DND-41 (cell line): ENCODE results near the gene UBLCP1.

Source experiments
- ATAC-seq: fragments of 200-7000 bp; cut with Tn5 transposase; 3 replicates; pipeline ENCODE4 v1.9.1; 2021; ENCODE audit warnings: low read depth; ENCODE audit not compliant: insufficient read depth
- DNase-seq: peaks from one replicate; pipeline ENCODE4 v3.0.0-alpha.2; 2020
- H2AFZ ChIP-seq: 2 replicates; pipeline ENCODE4 v1.6.0; 2012; ENCODE audit warnings: low read depth, low read length
- H3K27ac ChIP-seq: 2 replicates; pipeline ENCODE4 v1.5.1; 2012; ENCODE audit warnings: low read length, inconsistent platforms
- H3K27me3 ChIP-seq: fragments of 200-600 bp; sonication (generic); 2 replicates; pipeline ENCODE4 v1.6.0; 2012; ENCODE audit warnings: low read length, mild to moderate bottlenecking, inconsistent platforms; ENCODE audit not compliant: insufficient read depth, poor library complexity
- H3K36me3 ChIP-seq: 2 replicates; pipeline ENCODE4 v1.5.1; 2012; ENCODE audit warnings: low read length, inconsistent platforms; ENCODE audit not compliant: insufficient read depth
- H3K4me1 ChIP-seq: 2 replicates; pipeline ENCODE4 v1.5.1; 2012; ENCODE audit warnings: mild to moderate bottlenecking, low read length; ENCODE audit not compliant: insufficient read depth
- H3K4me2 ChIP-seq: 2 replicates; pipeline ENCODE4 v1.6.0; 2012; ENCODE audit warnings: mild to moderate bottlenecking, moderate library complexity, low read length, inconsistent platforms; ENCODE audit not compliant: insufficient read depth
- H3K4me3 ChIP-seq, 2 experiments: fragments of 200-600 bp in 1 of 2; shearing (Covaris generic) in 1 of 2; 2 replicates each; pipeline ENCODE4 v1.5.1; 2012 to 2016; ENCODE audit warnings: inconsistent platforms in 2 of 2, low read length in 2 of 2, mild to moderate bottlenecking in 2 of 2, low read depth in 1 of 2, moderate library complexity in 1 of 2
- H3K79me2 ChIP-seq: 2 replicates; pipeline ENCODE4 v1.6.0; 2012; ENCODE audit warnings: low read length, inconsistent platforms; ENCODE audit not compliant: insufficient read depth
- H3K9ac ChIP-seq: 2 replicates; pipeline ENCODE4 v1.6.0; 2012; ENCODE audit warnings: low read depth, mild to moderate bottlenecking, inconsistent platforms, low read length, moderate library complexity
- H3K9me3 ChIP-seq: 2 replicates; pipeline ENCODE4 v1.5.1; 2012; ENCODE audit warnings: low read length, moderate library complexity, mild to moderate bottlenecking, inconsistent platforms; ENCODE audit not compliant: insufficient read depth, severe bottlenecking
- H4K20me1 ChIP-seq: 2 replicates; pipeline ENCODE4 v1.6.0; 2012; ENCODE audit warnings: low read length; ENCODE audit not compliant: insufficient read depth
- EZH2 ChIP-seq: IDR thresholded peaks from 3 replicates; pipeline ENCODE4 v1.6.1; 2012; ENCODE audit warnings: borderline replicate concordance, low read depth, mild to moderate bottlenecking, moderate library complexity, low read length, inconsistent platforms; ENCODE audit not compliant: severe bottlenecking
- TF ChIP-seq, protein P1 (sequence below): IDR thresholded peaks from 2 replicates; pipeline ENCODE4 v1.5.1; 2012; ENCODE audit warnings: borderline replicate concordance, low read length, moderate library complexity, mild to moderate bottlenecking; ENCODE audit not compliant: poor library complexity, severe bottlenecking; ENCODE audit errors: extremely low read depth

Gene UBLCP1

DNA sequence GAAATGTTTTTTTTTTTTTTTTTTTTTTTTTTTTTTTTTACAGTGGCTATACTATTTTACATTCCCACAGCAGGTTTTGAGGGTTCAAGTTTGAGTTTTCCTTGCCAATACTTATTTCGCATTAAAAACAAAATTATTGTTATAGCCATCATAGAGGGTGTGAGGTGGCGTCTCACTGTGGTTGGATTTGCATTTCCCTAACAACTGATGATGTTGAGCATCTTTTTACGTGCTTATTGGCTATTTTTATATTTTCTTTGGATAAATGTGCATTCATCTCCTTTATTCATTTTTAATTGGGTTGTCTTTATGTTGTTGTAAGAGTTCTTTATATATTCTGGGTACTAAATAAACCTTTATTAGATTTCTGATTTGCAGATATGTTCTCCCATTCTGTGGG, 18.9 kb upstream of the UBLCP1 start:
- no peak overlapping the region for H3K9ac ChIP-seq
- H4K20me1 ChIP-seq = no peaks in the 10 kb centered on the region
- no peak overlapping the region for H3K4me2 ChIP-seq
- H3K4me1 ChIP-seq = no peaks in the 10 kb centered on the region
- no peaks in the 10 kb centered on the region for H3K9me3 ChIP-seq
- TF ChIP-seq, protein P1, sequence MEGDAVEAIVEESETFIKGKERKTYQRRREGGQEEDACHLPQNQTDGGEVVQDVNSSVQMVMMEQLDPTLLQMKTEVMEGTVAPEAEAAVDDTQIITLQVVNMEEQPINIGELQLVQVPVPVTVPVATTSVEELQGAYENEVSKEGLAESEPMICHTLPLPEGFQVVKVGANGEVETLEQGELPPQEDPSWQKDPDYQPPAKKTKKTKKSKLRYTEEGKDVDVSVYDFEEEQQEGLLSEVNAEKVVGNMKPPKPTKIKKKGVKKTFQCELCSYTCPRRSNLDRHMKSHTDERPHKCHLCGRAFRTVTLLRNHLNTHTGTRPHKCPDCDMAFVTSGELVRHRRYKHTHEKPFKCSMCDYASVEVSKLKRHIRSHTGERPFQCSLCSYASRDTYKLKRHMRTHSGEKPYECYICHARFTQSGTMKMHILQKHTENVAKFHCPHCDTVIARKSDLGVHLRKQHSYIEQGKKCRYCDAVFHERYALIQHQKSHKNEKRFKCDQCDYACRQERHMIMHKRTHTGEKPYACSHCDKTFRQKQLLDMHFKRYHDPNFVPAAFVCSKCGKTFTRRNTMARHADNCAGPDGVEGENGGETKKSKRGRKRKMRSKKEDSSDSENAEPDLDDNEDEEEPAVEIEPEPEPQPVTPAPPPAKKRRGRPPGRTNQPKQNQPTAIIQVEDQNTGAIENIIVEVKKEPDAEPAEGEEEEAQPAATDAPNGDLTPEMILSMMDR = no peak
- no peak for TF ChIP-seq EZH2
- no peaks in the 10 kb centered on the region for H3K36me3 ChIP-seq
- no peak overlapping the region for H2AFZ ChIP-seq
- DNase-seq (no peak), ATAC-seq (no peak)
- no peak overlapping the region for H3K4me3 ChIP-seq
- H3K27ac ChIP-seq = no peak overlapping the region
- no peaks in the 10 kb centered on the region for H3K79me2 ChIP-seq
- H3K27me3 ChIP-seq = no peaks in the 10 kb centered on the region

DNA sequence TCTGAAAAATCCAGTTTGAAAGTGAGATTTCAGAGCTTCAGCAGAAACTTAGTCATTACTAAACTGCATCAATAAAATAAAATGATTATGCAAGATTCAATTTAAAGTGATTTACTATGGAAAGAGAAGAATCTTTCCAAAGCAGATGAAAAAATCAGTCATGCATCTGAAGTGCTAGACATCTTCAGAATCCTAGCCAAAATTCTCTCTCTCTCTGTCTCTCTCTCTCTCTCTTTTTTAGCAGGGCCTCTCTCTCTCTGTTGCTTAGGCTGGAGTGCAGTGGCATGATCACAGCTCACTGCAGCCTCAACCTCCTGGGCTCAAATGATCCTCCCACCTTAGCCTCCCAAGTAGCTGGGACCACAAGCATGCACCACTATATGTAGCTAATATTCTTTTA, 18.2 kb upstream of the UBLCP1 start:
- Histone ChIP-seq H4K20me1 (no peaks in the 10 kb centered on the region), H3K27ac (no peak overlapping the region), H3K9me3 (no peaks in the 10 kb centered on the region), H3K4me2 (no peak overlapping the region), H3K4me3 (no peak overlapping the region), H3K4me1 (no peaks in the 10 kb centered on the region), H3K79me2 (no peaks in the 10 kb centered on the region), H3K27me3 (no peaks in the 10 kb centered on the region), H3K9ac (no peak overlapping the region), H3K36me3 (no peaks in the 10 kb centered on the region), H2AFZ (no peak overlapping the region)
- TF ChIP-seq, protein P1 = no peak
- TF ChIP-seq EZH2 = no peak
- no peak for DNase-seq
- no peak for ATAC-seq

DNA sequence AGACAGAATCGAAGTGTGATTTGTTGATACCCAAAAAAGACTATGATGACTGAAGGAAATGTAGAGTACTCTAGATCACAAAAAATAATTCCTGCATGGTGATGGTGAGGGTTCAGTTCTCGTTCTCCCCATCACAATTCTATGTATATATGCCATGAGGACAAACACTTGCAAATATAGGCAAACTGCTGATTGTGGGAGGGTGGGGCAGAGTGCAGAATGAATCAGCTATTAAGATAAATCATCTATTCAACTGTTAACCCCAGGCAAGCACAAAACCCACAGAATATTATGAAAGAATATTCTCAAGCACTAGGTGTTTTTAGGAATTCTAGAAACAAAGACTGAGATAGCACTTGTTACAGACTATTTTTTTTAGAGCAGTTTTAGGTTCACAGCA, 13.9 kb upstream of the UBLCP1 start:
- Histone ChIP-seq H3K9ac (no peak overlapping the region), H3K4me3 (no peak overlapping the region), H3K4me2 (no peak overlapping the region), H3K79me2 (no peaks in the 10 kb centered on the region), H3K4me1 (no peaks in the 10 kb centered on the region), H3K36me3 (no peaks in the 10 kb centered on the region), H4K20me1 (no peaks in the 10 kb centered on the region), H3K27me3 (no peaks in the 10 kb centered on the region), H3K27ac (no peak overlapping the region), H2AFZ (no peak overlapping the region), H3K9me3 (no peaks in the 10 kb centered on the region)
- no peak for DNase-seq
- TF ChIP-seq, protein P1 = no peak
- no peak for TF ChIP-seq EZH2
- no peak for ATAC-seq

DNA sequence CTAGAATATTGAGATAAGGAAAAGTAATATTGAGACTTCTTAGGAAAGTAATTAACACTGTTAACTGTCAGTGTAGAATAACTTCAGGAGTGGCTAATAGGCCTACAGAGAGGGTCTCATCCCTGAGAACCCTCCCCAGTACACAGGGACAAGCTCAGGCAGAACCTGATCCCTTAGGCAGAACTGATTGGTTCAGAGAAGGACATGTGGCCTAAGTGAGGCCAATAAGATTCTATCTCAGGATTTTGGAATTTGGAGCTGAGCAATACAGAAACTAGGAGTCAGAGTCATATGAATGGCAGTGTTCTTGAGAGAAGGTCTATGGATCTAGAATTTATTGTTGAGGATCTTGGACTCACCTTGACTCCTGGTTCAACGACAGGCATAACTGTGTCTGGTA, 10.9 kb upstream of the UBLCP1 start:
- no peak overlapping the region for H3K27ac ChIP-seq
- no peaks in the 10 kb centered on the region for H3K9me3 ChIP-seq
- no peaks in the 10 kb centered on the region for H3K79me2 ChIP-seq
- H3K4me2 ChIP-seq = no peak overlapping the region
- no peak overlapping the region for H2AFZ ChIP-seq
- no peaks in the 10 kb centered on the region for H4K20me1 ChIP-seq
- no peaks in the 10 kb centered on the region for H3K36me3 ChIP-seq
- DNase-seq (no peak), ATAC-seq (no peak)
- H3K4me1 ChIP-seq = no peaks in the 10 kb centered on the region
- TF ChIP-seq, protein P1 = no peak
- no peak for TF ChIP-seq EZH2
- no peak overlapping the region for H3K4me3 ChIP-seq
- H3K27me3 ChIP-seq = no peaks in the 10 kb centered on the region
- no peak overlapping the region for H3K9ac ChIP-seq
